ENCODE measurements around the gene RPAIN.
"Not testable (repeated sequence)": the region's sequence is repeated elsewhere in the genome, so short reads cannot be mapped to it uniquely, and the experiment has no call there.

The RPAIN gene

GRCh38 chr17:5430413-5430999 lies 10.5 kb downstream of the RPAIN start:
- no peak for DNase-seq

- DNase-seq = not testable (repeated sequence)
These were observed 11.3 kb downstream of the RPAIN start for GRCh38 chr17:5431234-5431633.

GRCh38 chr17:5431949-5432556 lies 12.1 kb downstream of the RPAIN start:
- DNase-seq = no peak

- no peak for DNase-seq
These were observed 15.0 kb downstream of the RPAIN start for GRCh38 chr17:5434984-5435383.

- DNase-seq = not testable (repeated sequence)
These were observed 15.9 kb downstream of the RPAIN start for GRCh38 chr17:5435781-5436315.

- no peak for DNase-seq
These were observed 17.8 kb downstream of the RPAIN start for GRCh38 chr17:5437721-5438317.

- DNase-seq = peak; percentile 97 to 100 (median 98)
These were observed 18.9 kb downstream of the RPAIN start, which contains the start of gene C1QBP for GRCh38 chr17:5438716-5439445. Gene C1QBP, minus strand, starts transcription at chr17:5439155. Its CDS starts 82 bp downstream, at chr17:5439073.

- no peak for DNase-seq
These were observed 19.4 kb downstream of the RPAIN start for GRCh38 chr17:5439446-5439764.

GRCh38 chr17:5443728-5444127 lies 23.7 kb downstream of the RPAIN start:
- no peak for DNase-seq

GRCh38 chr17:5444209-5444608 lies 24.2 kb downstream of the RPAIN start:
- DNase-seq = no peak

GRCh38 chr17:5446786-5447185 lies 26.8 kb downstream of the RPAIN start:
- DNase-seq = no peak

- DNase-seq = no peak
These were observed 44.9 kb downstream of the RPAIN start for GRCh38 chr17:5464717-5465507.

- DNase-seq = no peak
These were observed 46.3 kb downstream of the RPAIN start for GRCh38 chr17:5466295-5466694.

GRCh38 chr17:5467416-5467815 lies 47.4 kb downstream of the RPAIN start:
- no peak for DNase-seq

GRCh38 chr17:5468075-5468473 lies 48.1 kb downstream of the RPAIN start:
- DNase-seq = peak in 2 of 4 experiments; percentile 14 to 15

- DNase-seq = no peak
These were observed 52.5 kb downstream of the RPAIN start for GRCh38 chr17:5472511-5472910.

GRCh38 chr17:5473906-5474305 lies 53.9 kb downstream of the RPAIN start:
- DNase-seq = no peak

GRCh38 chr17:5478992-5479391 lies 59.0 kb downstream of the RPAIN start:
- DNase-seq = no peak

GRCh38 chr17:5480962-5481361 lies 61.0 kb downstream of the RPAIN start:
- DNase-seq = no peak

- DNase-seq = no peak
These were observed 61.5 kb downstream of the RPAIN start for GRCh38 chr17:5481451-5481850.
